NCI-H748 (cell line): ENCODE data around the gene RTL1.

ENCODE experiments used
- DNase-seq: peaks from one replicate; lab custom pipeline; 2025; ENCODE audit not compliant: unreplicated experiment; lab: John Stamatoyannopoulos, UW

RTL1 gene

GRCh38 chr14:100882026-100882967 lies 21.2 kb downstream of the RTL1 start:
- no peak for DNase-seq

- DNase-seq: no peak
Observed at GRCh38 chr14:100881211-100882025, 22.1 kb downstream of the RTL1 start.

GRCh38 chr14:100880271-100881101 lies 23.0 kb downstream of the RTL1 start:
- DNase-seq: no peak

- DNase-seq: no peak
Observed at GRCh38 chr14:100879782-100880181, 23.7 kb downstream of the RTL1 start.

- no peak for DNase-seq
Observed at GRCh38 chr14:100879194-100879593, 24.3 kb downstream of the RTL1 start.

GRCh38 chr14:100878271-100879146 lies 25.0 kb downstream of the RTL1 start:
- no peak for DNase-seq

- no peak for DNase-seq
Observed at GRCh38 chr14:100875861-100876590, 27.5 kb downstream of the RTL1 start.

- no peak for DNase-seq
Observed at GRCh38 chr14:100875126-100875525, 28.4 kb downstream of the RTL1 start.

GRCh38 chr14:100874411-100875091 lies 29.0 kb downstream of the RTL1 start:
- DNase-seq: no peak

GRCh38 chr14:100874051-100874410 lies 29.5 kb downstream of the RTL1 start:
- no peak for DNase-seq

GRCh38 chr14:100873096-100873482 lies 30.4 kb downstream of the RTL1 start:
- DNase-seq: no peak

GRCh38 chr14:100872259-100873095 lies 31.0 kb downstream of the RTL1 start:
- no peak for DNase-seq

GRCh38 chr14:100871234-100872186 lies 32.0 kb downstream of the RTL1 start:
- DNase-seq: no peak

- DNase-seq: no peak
Observed at GRCh38 chr14:100868621-100869370, 34.7 kb downstream of the RTL1 start.

GRCh38 chr14:100867631-100868315 lies 35.7 kb downstream of the RTL1 start:
- DNase-seq: no peak
